Smooth muscle cell (in vitro differentiated cells): Measurements from ENCODE around the gene R3HDM1. TPM values are rescaled to one million over a fixed set of nuclear protein-coding genes. Genes with fewer than 3 reads are reported as not detected.
"Not testable (repeated sequence)": the region's sequence is repeated elsewhere in the genome, so short reads cannot be mapped to it uniquely, and the experiment has no call there.

Source experiments
- DNase-seq: peaks from one replicate; lab custom pipeline; 2025; ENCODE audit not compliant: unreplicated experiment; lab: John Stamatoyannopoulos, UW
- H2AFZ ChIP-seq: fragments of 200-600 bp; sonication (generic); 2 replicates; pipeline ENCODE4 v1.6.0; 2016; ENCODE audit warnings: antibody characterized with exemption, low read depth, mild to moderate bottlenecking
- H3F3A ChIP-seq: fragments of 200-600 bp; sonication (generic); 2 replicates; pipeline ENCODE4 v1.6.0; 2017; ENCODE audit warnings: antibody characterized with exemption, low read depth
- H3K27ac ChIP-seq: fragments of 200-600 bp; sonication (generic); 2 replicates; pipeline ENCODE4 v1.5.1; 2016; ENCODE audit warnings: low read depth, mild to moderate bottlenecking
- H3K27me3 ChIP-seq: fragments of 200-600 bp; sonication (generic); 2 replicates; pipeline ENCODE4 v1.6.1; 2016; ENCODE audit warnings: low read depth, mild to moderate bottlenecking
- H3K36me3 ChIP-seq: fragments of 200-600 bp; sonication (generic); 2 replicates; pipeline ENCODE4 v1.5.1; 2016; ENCODE audit warnings: low read depth
- H3K4me1 ChIP-seq: fragments of 200-600 bp; sonication (generic); 2 replicates; pipeline ENCODE4 v1.5.1; 2016; ENCODE audit warnings: low read depth
- H3K4me2 ChIP-seq: fragments of 200-600 bp; sonication (generic); 2 replicates; pipeline ENCODE4 v1.6.0; 2016; ENCODE audit warnings: mild to moderate bottlenecking
- H3K4me3 ChIP-seq: fragments of 200-600 bp; sonication (generic); 2 replicates; pipeline ENCODE4 v1.5.1; 2016; ENCODE audit warnings: mild to moderate bottlenecking
- H3K79me2 ChIP-seq: fragments of 200-600 bp; sonication (generic); 2 replicates; pipeline ENCODE4 v1.6.0; 2016; ENCODE audit warnings: low read depth, mild to moderate bottlenecking
- H3K9ac ChIP-seq: fragments of 200-600 bp; sonication (generic); 2 replicates; pipeline ENCODE4 v1.6.0; 2016; ENCODE audit warnings: low read depth
- H3K9me3 ChIP-seq: fragments of 200-600 bp; sonication (generic); replicated peaks from 2 replicates; pipeline ENCODE4 v1.5.1; 2016; ENCODE audit warnings: low read depth
- H4K20me1 ChIP-seq: fragments of 200-600 bp; sonication (generic); 2 replicates; pipeline ENCODE4 v1.6.0; 2016; ENCODE audit warnings: low read depth
- CTCF ChIP-seq: fragments of 200-600 bp; sonication (generic); IDR thresholded peaks from 2 replicates; pipeline ENCODE4 v1.5.1; 2017; ENCODE audit warnings: borderline replicate concordance, mild to moderate bottlenecking, antibody characterized with exemption; ENCODE audit not compliant: insufficient read depth, poor library complexity, severe bottlenecking
- WGBS: methylation state at CpG from one replicate; pipeline ENCODE4 v1.1.7; 2016; ENCODE audit warnings: low lambda C conversion rate; 5-methylcytosine and 5-hydroxymethylcytosine counted together
- polyA plus RNA-seq: library from polyadenylated mRNA; unstranded; fragments of >200 nt; fragmentation: Nextera tagmentation; extraction: Ambion mirVana; gene quantifications from 2 replicates; pipeline ENCODE4 v1.2.1, GENCODE V29; 2016
- total RNA-seq: library from RNA; depleted of rRNA; stranded (reverse); fragments of >200 nt; gene quantifications from 2 replicates; pipeline ENCODE4 v1.2.3, GENCODE V29; 2014

R3HDM1 gene
- total and polyA plus RNA-seq, 2 experiments from 2014 or later = 14.2 to 20.6 TPM

GRCh38 chr2:135494503-135494902 is 36.8 kb upstream of the R3HDM1 start:
- H3K9ac ChIP-seq = no peak overlapping the region
- H3K9me3 ChIP-seq = peaks cover 3% of the 10 kb centered on the region
- no peak for TF ChIP-seq CTCF
- no peak for DNase-seq
- WGBS = 95% methylated on average over 1 of the region's 1 CpG
- H3F3A ChIP-seq = no peaks in the 10 kb centered on the region
- no peak overlapping the region for H2AFZ ChIP-seq
- H3K27ac ChIP-seq = no peak overlapping the region
- no peaks in the 10 kb centered on the region for H3K4me1 ChIP-seq
- H3K4me2 ChIP-seq = no peak overlapping the region
- H3K36me3 ChIP-seq = no peaks in the 10 kb centered on the region
- no peaks in the 10 kb centered on the region for H4K20me1 ChIP-seq
- H3K79me2 ChIP-seq = no peaks in the 10 kb centered on the region
- no peak overlapping the region for H3K4me3 ChIP-seq
- H3K27me3 ChIP-seq = no peaks in the 10 kb centered on the region

GRCh38 chr2:135494917-135495316 is 36.4 kb upstream of the R3HDM1 start:
- WGBS = 100% methylated on average over 2 of the region's 2 CpGs
- no peaks in the 10 kb centered on the region for H3K27me3 ChIP-seq
- no peak for DNase-seq
- H3K4me3 ChIP-seq = no peak overlapping the region
- H2AFZ ChIP-seq = no peak overlapping the region
- no peak overlapping the region for H3K4me2 ChIP-seq
- no peaks in the 10 kb centered on the region for H3K36me3 ChIP-seq
- H3F3A ChIP-seq = no peaks in the 10 kb centered on the region
- H3K27ac ChIP-seq = no peak overlapping the region
- H3K4me1 ChIP-seq = no peaks in the 10 kb centered on the region
- H3K79me2 ChIP-seq = no peaks in the 10 kb centered on the region
- no peak overlapping the region for H3K9ac ChIP-seq
- TF ChIP-seq CTCF = no peak
- H4K20me1 ChIP-seq = no peaks in the 10 kb centered on the region
- H3K9me3 ChIP-seq = peaks cover 3% of the 10 kb centered on the region

GRCh38 chr2:135498588-135498987 is 32.7 kb upstream of the R3HDM1 start:
- not testable (repeated sequence) for H3K9me3 ChIP-seq, H3K9ac ChIP-seq, H3K4me1 ChIP-seq, H3K36me3 ChIP-seq, H3K27ac ChIP-seq, H3K79me2 ChIP-seq, H2AFZ ChIP-seq, DNase-seq, H3F3A ChIP-seq, H4K20me1 ChIP-seq, H3K27me3 ChIP-seq, H3K4me2 ChIP-seq, H3K4me3 ChIP-seq
- 95% methylated on average over 7 of the region's 7 CpGs for WGBS

- no peak for TF ChIP-seq CTCF
- Histone ChIP-seq H3K4me2 (no peak overlapping the region), H3K36me3 (peaks cover 7% of the 10 kb centered on the region), H3F3A (no peaks in the 10 kb centered on the region), H3K79me2 (no peaks in the 10 kb centered on the region), H3K9ac (no peak overlapping the region), H3K27me3 (no peaks in the 10 kb centered on the region), H3K4me1 (no peaks in the 10 kb centered on the region), H2AFZ (no peak overlapping the region), H4K20me1 (no peaks in the 10 kb centered on the region), H3K27ac (no peak overlapping the region), H3K9me3 (peaks cover 3% of the 10 kb centered on the region), H3K4me3 (no peak overlapping the region)
- DNase-seq = no peak
- WGBS = 91% methylated on average over 1 of the region's 1 CpG
These were observed 26.5 kb upstream of the R3HDM1 start for GRCh38 chr2:135504811-135505210.
